HG02973 (cell line): ENCODE measurements around the gene GGACT.
"Not testable (repeated sequence)": the region's sequence is repeated elsewhere in the genome, so short reads cannot be mapped to it uniquely, and the experiment has no call there.

ENCODE experiments used
- ATAC-seq: cut with Tn5 transposase; IDR thresholded peaks from one replicate; pipeline ENCODE4 v1.9.1; 2021; ENCODE audit warnings: moderate library complexity; ENCODE audit not compliant: unreplicated experiment

Gene GGACT

GRCh38 chr13:100532090-100532766, 56.4 kb downstream of the GGACT start:
- ATAC-seq = no peak

GRCh38 chr13:100530671-100531213, 57.8 kb downstream of the GGACT start:
- ATAC-seq = no peak

- ATAC-seq = no peak
These were observed 58.8 kb downstream of the GGACT start for GRCh38 chr13:100529666-100530377.

GRCh38 chr13:100528820-100529219, 59.8 kb downstream of the GGACT start:
- no peak for ATAC-seq

GRCh38 chr13:100528353-100528752, 60.2 kb downstream of the GGACT start:
- no peak for ATAC-seq

GRCh38 chr13:100527644-100528043, 60.9 kb downstream of the GGACT start:
- no peak for ATAC-seq

- ATAC-seq = no peak
These were observed 62.1 kb downstream of the GGACT start for GRCh38 chr13:100526318-100527000.

GRCh38 chr13:100525453-100526317, 62.9 kb downstream of the GGACT start:
- ATAC-seq = no peak

- ATAC-seq = not testable (repeated sequence)
These were observed 63.9 kb downstream of the GGACT start for GRCh38 chr13:100524688-100525087.

GRCh38 chr13:100523981-100524386, 64.6 kb downstream of the GGACT start:
- ATAC-seq = no peak

GRCh38 chr13:100523411-100523810, 65.2 kb downstream of the GGACT start:
- ATAC-seq = no peak

GRCh38 chr13:100522618-100523309, 65.8 kb downstream of the GGACT start:
- no peak for ATAC-seq

GRCh38 chr13:100521851-100522617, 66.6 kb downstream of the GGACT start:
- ATAC-seq = no peak

- no peak for ATAC-seq
These were observed 67.4 kb downstream of the GGACT start for GRCh38 chr13:100520936-100521850.

- ATAC-seq = no peak
These were observed 69.0 kb downstream of the GGACT start for GRCh38 chr13:100519626-100520025.

- no peak for ATAC-seq
These were observed 70.1 kb downstream of the GGACT start for GRCh38 chr13:100518394-100519062.

- ATAC-seq = no peak
These were observed 70.9 kb downstream of the GGACT start for GRCh38 chr13:100517728-100518127.

- ATAC-seq = no peak
These were observed 71.5 kb downstream of the GGACT start for GRCh38 chr13:100517135-100517534.
